AG10803 (cell line): ENCODE results near the gene B3GAT1.

Experiments used
- DNase-seq: peaks from one replicate; pipeline ENCODE4 v3.0.0; 2010; ENCODE audit warnings: low read depth
- H3K4me3 ChIP-seq: 2 replicates; pipeline ENCODE4 v1.5.1; 2011; ENCODE audit warnings: mild to moderate bottlenecking, low read length, control low read depth
- TF ChIP-seq, protein P1 (sequence below): conservative IDR thresholded peaks from 2 replicates; pipeline ENCODE4 v1.5.1; 2011; ENCODE audit warnings: mild to moderate bottlenecking, low read length, control low read depth, inconsistent platforms

Gene B3GAT1

DNA sequence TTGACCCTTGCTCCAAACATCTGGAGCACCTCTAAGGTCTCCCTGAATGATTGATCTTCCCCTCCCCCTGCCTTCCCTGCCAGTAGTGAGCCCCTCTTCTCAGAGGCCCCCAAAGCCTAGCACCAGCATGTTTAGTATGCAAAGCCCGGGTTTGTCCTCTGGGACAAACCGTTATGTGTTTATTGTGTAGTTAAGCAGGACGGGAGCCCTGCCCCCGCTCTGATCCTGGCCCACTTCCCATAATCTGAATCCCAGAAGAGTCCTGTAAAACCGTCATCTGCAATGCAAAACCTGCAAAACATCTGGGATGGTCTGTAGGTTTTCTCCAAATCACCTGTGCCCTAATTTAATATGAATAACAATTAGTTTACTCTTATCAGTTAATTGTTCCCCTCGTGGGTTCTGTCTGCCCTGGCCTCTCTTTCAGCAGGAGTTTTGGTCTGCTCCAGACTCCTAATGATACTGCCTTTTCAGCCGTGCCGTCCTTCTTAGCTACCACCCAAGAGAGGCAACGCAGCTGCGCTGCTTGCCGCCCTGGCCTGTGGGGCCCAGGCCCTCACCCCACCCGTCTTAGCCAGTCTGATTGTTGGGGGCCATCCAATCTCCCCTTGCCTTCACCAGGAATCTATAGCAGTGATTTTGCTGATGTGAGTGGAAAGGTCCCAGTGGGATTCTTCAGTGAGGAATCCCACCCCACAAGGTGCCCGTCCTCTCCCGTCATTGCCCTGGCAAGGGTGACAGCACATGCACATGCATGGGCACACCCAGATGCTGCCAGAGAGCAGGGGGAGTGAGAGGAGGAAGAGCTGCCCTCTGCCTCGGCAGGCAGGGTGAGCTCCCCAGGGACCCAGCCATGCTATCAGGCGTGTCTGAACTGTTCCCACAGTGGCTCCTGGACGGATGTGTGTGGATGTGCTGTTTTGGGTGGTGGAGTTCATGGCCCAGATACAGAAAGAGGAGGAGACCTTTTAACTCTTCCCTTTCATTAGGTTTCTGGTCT, 3.0 kb upstream of the B3GAT1 start:
- no peak for DNase-seq
- TF ChIP-seq, protein P1, sequence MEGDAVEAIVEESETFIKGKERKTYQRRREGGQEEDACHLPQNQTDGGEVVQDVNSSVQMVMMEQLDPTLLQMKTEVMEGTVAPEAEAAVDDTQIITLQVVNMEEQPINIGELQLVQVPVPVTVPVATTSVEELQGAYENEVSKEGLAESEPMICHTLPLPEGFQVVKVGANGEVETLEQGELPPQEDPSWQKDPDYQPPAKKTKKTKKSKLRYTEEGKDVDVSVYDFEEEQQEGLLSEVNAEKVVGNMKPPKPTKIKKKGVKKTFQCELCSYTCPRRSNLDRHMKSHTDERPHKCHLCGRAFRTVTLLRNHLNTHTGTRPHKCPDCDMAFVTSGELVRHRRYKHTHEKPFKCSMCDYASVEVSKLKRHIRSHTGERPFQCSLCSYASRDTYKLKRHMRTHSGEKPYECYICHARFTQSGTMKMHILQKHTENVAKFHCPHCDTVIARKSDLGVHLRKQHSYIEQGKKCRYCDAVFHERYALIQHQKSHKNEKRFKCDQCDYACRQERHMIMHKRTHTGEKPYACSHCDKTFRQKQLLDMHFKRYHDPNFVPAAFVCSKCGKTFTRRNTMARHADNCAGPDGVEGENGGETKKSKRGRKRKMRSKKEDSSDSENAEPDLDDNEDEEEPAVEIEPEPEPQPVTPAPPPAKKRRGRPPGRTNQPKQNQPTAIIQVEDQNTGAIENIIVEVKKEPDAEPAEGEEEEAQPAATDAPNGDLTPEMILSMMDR, result no peak
- H3K4me3 ChIP-seq, result no peak overlapping the region

DNA sequence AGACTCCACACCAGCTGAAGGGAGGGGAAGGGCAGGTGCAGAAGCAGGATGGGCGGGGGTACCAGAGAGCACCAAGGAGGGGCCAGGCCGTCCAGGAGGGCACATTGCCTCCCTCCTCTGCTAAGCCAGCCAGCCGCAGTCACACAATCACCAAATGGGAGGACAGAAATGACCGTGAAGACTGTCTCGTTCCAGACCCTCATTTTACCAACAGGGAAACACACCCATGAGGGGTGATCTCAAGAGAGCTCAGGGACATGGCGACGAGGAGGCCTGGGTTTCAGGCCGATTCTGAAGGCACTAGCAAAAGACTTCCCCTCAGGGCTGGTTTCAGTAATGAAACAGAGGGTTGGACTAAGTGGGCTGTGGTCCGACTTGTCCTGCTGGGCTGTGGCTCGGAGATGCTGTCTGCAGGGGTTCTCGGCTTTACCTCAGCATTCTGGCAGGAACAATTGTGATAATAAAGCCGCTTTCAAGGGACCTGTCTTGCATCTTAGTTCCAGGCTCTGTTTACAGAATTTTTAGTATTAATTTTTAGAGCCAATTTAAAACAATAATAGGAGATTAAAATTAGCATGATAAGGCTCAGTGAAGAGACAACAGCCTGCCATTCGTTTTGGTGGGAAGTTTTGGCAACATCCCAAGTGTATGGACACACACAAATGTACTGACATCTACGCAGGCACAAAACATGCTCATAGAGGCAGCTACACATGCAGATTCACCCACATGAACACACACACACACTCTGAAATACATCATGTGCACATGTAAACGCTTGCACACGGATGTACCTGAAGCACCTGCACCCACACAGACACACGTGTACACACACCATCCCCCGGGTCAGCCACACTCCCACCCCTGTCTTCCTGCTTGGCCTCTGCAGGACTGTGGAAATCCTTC, 2.0 kb upstream of the B3GAT1 start:
- DNase-seq, result no peak
- H3K4me3 ChIP-seq, result no peak overlapping the region
- TF ChIP-seq, protein P1, result no peak

DNA sequence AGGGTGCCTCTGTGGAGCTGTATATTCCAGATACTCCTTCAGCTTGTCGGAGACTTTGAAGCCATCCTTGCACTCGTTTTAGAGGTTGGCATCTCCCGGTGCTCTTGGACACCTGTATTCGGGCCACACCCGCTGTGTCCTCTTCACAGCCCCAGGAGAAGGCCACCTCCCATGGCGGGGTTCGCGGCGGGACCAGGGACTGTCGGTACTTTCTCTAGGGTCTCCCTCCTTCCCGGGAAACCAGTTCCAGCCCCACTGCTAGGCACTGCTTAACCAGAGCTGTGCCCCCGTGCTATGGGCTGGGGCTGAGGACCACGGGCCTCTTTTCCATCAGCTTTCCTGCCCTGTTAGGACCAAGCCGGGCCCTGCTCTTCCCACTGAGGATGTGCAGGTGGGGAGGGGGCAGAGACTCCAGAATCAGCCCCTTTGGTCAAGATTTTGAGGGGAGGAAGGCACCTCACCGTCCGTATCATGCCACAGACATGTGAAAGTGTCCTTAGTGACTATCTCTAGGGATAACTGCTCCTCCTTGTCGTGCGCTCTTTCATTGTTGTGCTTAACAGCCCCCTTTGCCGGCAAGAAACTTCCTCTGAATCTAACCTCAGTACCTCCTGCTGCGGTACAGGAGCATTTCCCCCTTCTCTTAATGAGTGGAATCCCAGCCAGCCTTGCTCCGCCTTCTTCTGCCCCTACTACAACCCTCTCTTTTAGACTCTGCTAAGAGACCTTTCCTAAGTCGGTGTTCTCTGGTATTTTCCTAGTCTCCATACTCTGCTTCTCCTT, 1.2 kb upstream of the B3GAT1 start:
- no peak overlapping the region for H3K4me3 ChIP-seq
- TF ChIP-seq, protein P1, result no peak
- no peak for DNase-seq

DNA sequence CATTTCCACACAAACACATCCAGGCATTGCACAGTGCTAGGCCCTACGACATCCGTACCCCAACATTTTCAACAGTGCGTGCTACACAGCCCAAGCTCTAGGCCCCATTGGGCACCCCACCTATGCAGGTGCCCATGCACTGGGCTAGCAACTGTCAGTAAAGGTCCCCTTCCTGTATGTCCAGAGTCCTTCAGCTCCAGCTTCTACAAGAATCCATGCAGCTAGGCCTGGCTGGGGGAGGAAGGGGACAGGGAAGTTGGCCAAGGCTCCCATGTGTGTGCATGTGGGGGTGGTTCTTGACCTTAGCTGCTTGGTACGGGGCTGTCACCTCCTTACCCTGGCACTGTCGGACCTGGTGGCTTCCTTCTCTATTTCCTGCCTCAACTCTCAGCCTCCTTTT, 1.3 kb downstream of the B3GAT1 start:
- TF ChIP-seq, protein P1, result no peak
- no peak overlapping the region for H3K4me3 ChIP-seq
- no peak for DNase-seq

DNA sequence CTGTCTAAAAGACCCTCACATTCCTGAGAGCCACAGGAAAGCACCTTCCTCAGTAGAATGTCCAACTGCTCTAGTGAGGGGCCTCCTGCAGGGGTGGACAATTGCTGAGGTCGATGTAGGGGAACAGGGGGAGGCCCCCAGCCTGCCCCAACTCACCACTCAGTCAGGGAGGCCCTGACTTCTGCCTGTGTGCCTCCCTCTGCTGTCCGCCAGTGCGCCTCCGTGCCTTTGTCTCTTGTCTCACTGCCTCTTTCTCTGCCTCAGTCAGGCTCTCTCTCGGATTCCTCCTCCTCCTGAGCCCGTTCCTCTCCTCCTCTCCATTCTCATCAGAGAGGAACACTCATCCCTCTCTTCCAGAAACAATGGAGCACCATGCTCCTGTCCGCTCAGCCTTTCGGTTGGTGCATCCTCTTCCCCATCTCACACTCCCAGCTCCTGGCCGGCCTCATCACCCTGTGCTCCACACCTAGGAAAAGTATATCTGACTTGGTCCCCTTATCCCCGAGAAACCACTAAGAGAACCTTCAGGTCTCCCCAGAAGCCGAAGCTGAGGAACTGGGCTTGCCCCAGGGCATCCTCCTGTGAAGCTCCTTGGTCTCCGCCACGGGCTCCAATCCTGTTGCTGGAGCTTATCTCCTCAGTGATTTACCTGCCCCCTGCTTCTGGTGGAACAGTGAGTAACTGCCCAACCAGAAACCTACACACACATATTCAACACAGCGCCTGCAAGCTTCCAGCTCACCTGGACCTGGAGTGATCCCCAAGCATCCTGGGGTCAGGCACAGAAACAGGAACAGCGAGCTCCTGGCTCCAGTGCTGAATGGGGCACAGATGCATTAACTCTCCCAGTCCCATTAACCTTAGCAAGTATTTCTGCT, 2.3 kb downstream of the B3GAT1 start:
- TF ChIP-seq, protein P1, result no peak
- H3K4me3 ChIP-seq, result no peak overlapping the region

DNA sequence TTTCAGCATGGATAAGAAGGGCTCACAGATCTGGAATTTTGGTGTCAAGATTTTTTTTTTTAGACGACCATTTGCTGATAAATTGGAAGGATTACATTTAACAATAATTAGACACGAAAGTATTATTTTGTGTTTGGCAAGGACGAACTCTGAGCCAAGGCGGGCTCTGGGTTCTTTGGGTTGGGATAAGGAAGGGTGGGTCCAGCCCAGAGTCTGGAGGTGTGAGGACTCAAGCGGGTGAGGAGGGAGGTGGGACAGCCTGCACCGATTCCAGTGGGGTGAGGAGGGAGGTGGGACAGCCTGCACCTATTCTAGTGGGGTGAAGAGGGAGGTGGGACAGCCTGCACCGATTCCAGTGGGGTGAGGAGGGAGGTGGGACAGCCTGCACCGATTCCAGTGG, 4.1 kb downstream of the B3GAT1 start:
- TF ChIP-seq, protein P1, result no peak
- no peak for DNase-seq
- no peak overlapping the region for H3K4me3 ChIP-seq

More for the DNA sequence above, 2.3 kb downstream of the B3GAT1 start:
- DNase-seq, result no peak
